Astrocyte of the hippocampus (primary cell): ENCODE results near the gene MRPL11.
"Not testable (repeated sequence)": the region's sequence is repeated elsewhere in the genome, so short reads cannot be mapped to it uniquely, and the experiment has no call there.

Source experiments
- DNase-seq: peaks from one replicate; pipeline ENCODE4 v3.0.0; 2011; ENCODE audit warnings: low read depth, low spot score

MRPL11 gene

DNA sequence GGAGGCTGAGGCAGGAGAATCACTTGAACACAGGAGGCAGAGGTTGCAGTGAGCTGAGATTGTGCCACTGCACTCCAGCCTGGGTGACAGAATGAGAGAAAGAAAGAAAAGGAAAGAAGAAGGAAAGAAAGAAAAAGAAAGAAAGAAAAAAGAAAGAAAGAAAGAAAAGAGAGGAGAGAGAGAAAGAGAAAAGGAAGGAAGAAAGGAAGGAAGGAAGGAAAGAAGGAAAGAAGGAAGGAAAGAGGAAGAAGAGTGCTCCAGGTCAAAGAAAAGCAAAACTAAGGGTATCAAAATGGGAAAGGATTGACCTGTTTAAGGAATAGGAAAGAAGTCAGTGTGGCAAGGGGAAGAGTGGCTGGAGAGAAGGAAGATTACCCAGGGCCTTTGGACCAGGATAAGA, 7.4 kb downstream of the MRPL11 start:
- DNase-seq, result not testable (repeated sequence)

DNA sequence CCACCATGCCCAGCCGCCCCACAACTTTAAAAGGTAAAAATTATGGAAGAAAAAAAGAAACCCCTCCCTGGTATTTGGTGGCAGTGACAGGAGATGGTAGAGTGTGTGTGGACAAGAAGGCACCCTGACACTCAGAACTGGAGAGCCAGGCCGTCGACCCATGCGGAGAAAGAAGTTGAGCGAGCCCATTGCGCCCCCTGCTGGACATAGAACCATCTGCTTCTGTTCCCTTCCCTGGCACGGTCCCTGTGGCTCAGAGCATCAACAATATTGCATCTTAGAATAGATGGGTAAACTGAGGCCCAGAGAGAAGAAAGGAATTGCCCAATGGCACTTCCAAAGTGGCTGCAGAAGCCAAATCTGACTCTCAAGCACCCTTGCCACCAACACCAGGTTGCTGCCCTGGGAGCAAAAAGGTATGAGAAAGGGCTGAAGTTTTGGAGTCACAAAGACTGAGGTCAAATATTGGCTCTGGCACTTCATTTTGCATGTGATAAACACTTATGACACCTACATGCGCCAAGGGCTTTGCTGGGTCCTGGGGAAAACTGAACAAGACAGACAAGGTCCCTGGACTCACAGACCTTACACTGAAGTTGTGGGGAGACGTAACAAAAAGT, 8.6 kb downstream of the MRPL11 start:
- DNase-seq, result peak; percentile 86

DNA sequence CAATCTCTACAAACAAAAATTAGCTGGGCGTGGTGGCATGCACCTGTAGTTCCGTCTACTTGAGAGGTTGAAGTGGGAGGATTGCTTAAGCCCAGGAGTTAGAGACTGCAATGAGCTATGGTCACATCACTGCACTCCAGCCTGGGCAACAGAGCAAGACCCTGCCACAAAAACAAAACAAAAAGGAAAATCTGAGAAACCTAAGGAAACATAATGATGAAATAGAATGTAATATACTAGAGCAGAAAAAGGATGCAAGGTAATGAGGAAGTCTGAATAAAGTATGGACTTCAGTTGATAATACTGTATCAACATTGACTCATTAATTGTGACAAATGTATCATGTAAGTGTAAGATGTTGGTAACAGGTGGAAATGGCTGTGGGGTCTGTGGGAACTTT, 9.7 kb downstream of the MRPL11 start:
- DNase-seq, result no peak

DNA sequence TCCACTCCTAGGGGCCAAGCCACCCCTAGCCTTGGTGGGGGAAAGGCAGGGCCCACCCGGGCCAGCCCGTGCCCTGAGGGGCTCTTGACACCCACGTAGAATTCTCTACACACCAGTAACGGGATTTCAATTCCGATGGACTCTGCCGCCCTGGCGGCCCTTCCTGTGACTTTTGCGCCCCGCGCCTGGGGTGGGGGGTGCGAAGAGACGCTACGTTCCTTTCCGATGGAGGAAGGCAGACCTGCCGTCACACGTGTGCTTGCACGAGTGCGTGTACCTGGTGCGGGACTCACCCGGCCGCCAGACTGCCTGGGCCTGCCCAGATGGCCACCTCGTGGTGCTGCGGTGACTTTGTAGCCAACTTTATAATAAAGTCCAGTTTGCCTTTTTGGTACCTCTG, 12.3 kb downstream of the MRPL11 start:
- DNase-seq, result no peak

DNA sequence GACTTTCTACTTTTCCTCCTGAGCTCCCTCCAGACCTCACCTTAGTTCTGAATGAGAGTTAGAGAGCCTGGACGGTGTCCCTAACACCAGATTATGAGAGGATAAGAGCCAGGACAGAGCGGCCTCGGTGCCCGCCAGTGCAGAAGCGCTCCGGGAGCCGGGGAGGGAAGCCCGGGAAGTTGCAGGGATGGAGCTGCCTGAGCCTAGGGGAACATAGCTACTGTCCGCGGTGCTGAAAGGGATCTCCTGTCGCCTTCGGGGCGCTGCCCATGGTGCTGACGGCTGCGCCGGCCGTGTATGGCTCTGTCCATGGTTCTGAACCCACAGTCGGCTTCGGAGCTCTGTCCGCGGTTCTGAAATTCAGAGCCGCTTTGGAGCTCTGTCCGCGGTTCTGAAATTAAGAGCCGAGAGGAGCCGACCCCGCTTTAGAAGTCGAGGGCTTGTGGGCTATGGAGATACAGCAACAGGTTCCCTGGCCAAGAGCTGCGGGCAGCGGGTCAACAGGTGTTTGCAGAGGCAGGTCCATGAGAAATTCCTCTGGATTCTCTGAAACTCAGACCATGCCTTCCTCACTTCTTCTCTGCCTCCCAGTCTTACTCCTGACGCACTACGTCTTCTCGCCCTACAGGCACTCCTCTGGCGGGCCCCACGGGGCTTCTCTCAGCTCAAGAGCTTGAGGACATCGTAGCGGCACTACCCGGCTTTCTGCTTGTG, 17.0 kb downstream of the MRPL11 start:
- DNase-seq, result peak; percentile 96

DNA sequence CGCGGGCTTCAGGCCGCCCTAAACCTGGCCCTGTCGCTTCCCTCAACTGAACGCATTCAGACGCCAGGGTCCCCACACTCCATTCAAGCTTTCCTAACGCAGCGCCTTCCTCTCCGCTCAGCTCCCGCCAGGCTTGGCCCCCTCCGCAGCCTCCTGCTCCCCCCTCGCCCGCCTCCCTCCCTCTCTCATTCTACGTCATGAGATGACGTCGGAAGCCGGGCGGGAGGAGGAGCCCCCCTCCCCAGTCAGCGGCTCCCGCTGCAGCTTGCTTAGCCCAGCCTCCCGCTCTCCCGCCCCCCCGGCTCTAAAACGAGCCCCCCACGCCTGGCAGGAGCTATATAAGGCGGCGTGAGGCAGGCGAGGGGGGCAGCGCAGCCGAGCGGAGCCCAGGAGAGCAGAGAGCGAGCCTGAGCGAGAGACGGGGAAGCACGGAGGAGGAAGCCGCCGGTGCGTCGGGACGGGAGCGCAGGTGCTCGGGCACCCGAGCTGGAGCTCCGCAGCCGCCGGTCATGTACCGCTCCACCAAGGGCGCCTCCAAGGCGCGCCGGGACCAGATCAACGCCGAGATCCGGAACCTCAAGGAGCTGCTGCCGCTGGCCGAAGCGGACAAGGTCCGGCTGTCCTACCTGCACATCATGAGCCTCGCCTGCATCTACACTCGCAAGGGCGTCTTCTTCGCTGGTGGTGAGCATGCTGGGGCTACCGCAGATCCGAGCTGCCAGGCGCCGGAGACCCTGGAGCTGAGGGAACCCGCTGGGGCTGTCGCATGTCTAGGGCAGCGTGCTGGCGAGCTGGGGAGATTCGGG, 17.8 kb downstream of the MRPL11 start, which contains the start of gene NPAS4:
TSS of gene NPAS4 (plus strand) at position 365 of the 806 bp plus-strand sequence. CDS start at position 510, 145 bp downstream.
- DNase-seq, result no peak

DNA sequence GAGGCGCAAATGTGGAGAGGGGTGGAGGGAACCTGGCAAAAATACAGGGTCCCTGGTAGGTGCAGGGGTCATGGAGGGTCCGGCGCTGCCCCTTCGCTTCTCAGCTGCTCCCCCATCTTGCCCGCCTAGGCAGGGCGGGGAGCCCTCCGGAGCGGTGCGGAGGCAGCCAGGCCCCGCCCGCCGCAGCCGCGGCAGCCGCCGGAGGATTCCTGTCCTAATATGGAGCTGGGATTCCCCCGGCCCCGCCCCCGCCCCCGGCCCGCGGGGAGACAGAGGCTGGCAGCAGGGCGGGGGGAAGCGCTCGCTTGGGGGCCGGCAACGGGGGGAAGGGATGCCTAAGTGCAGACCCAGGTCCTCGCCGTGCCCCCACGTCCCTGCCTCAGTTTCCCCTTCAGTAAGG, 18.8 kb downstream of the MRPL11 start:
- no peak for DNase-seq

DNA sequence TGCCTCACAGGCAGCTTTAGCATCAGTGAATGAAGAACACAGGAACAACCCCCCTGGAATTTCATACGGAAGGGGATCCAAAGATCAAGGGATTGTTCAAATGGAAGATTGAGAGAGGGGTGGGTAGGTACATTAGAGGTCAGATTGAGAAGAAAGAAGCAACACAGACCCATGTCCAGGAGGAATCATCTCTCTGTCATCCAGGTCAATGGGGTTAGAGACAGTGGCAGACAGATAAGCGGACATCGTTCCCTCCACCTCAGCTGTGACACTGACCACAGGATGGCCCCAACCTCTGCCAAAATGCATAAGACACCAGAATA, 19.7 kb downstream of the MRPL11 start:
- no peak for DNase-seq

DNA sequence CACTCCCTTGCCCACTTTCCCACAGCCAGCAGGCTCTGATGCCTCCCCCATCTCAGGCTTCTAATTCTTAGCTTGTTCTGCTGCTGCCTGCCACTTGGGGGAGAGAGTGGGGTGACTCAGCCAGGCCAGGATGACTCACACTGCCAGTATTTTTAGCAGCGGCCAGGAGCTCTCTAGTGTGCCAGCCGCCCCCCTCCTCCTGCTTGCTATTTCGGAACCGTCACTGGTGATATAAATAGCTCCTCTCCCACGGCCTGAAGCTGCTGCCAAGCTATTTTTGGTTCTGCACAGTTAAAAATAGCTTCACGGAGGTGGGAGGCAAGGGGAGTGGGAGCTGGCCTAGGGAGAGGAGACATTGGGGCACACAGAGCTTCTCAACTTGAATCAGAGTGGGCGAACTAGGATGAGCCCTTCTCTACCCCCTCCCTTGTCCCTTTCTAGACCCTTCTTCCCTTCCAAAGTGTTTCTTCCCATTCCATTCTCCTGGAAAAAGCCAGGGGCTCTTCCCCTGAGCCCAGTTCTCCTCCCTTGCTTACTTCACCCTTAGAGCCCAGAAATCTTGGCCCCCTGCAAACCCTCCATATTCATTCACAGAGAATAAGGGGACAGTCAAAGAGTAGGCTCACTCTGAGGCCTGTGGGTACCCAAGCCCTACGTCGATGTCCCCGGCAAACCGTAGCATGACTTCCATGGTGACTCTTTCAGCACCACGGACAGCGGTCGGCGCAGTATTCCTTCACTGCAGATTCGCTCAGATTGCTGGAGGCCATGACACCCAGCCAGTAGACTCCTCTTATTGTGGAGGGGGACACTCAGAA, 20.3 kb downstream of the MRPL11 start:
- peak; percentile 98 for DNase-seq

DNA sequence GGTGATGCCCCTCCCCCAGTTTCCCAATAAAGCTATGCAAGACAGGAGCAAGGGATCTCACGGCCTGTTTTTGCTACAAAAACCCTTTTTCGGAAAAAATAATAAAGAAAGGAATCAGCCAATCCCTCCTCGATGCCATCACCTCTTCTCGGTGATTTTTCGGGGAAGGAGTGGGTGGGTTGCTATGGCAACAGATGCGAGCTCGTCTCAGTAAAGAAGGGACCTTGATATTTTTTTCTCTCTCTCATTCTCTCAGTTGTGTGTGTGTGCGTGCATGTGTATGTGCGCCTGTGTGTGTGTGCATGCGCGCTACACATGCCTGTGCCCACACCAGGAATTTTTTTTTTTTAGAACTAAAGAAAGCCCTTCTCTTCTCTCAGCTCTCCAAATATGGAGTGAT, 21.6 kb downstream of the MRPL11 start:
- no peak for DNase-seq

DNA sequence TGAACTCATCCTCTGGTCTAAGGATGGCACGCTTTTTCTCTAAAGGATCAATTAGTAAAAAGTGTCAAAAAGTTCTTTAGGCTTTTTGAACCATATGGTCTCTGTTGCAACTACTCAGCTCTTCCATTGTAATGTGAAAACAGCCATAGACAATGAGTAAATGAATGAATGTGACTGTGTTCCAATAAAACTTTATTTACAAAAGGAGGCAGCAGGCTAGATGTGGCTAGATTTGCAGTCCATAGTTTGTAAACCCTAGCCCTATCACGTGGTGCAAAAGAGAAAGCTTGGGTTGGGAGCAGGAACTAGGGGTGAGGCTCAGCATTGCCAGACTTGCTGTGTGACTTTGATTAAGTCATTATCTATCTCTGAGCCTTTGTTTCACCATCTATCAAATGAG, 23.2 kb downstream of the MRPL11 start:
- DNase-seq, result no peak

DNA sequence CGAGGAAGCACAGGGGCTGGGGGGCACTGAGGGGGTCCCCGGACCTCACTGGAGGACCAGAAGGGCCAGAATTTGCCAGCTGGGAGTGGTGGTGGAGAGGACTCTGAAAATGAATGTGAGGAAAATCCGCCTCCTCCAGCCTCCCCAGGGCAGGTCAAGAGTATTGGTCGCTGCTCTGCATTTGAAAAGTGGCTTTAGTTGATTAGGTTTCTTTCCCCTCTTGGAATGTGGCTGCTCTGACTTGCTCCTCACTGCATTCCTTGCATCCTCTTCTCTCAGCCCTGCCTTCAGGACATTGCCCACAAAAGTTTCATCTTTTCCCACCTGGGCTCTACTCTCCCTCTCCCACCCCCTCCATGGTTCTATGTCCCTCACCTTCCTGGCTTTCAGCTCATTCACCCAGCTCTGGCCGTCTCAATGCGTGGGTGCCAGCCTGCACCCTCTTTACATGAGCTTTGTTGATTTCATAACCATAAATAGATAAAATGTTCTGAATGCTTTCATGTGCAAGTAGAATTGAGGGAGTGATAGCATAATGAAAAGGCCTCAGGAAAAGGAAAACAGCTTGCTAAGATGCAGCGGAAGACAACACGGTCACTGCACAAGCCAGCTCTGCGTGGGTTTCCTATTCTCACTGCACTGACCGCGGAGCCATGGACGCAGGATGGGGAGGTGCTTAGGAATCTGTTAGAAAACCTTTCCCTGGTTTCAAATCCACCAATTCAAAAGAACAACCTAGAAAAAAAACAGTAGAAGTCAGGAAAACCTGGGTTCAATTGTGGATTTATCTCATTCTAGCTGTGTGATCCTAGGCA, 24.3 kb downstream of the MRPL11 start:
- no peak for DNase-seq

DNA sequence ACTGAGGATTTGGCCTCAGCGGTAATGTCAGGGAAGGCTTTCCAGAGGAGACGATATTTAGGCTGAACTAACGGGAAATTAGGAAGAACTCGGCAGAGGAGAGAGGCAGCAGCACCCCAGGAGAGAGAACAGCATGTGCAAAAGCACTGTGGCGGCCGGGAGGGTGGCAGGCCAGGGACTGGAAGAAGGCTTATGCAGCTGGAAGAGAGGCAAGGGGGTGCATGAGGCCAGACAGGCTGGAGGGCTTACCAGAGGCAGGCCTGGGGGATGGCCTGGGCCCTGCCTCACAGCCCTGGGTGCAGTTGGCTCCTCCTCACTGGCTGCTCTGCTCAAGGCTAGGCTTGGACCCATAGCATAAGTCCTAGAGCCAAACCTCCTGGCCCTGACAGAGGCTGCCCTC, 25.5 kb downstream of the MRPL11 start:
- no peak for DNase-seq

DNA sequence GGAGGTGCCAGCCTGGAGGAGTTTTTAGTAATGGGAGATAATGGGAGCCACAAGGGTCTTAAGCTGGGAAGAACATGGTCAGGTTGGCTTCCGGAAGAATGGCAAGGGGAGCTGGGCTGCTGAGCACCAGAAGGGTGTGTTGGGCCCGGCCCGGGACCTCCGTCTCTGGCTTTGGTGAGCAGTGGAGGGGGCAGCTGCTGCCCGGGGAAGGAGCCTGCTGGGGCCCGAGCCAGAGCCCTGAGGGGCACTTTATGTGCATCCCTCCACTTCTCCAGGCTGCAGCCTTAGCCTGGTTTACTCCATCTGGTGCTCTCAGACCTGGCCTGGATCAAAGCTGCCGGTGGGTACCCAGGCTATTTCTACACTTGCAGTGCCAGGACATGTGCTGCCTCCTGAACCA, 26.5 kb downstream of the MRPL11 start:
- DNase-seq, result no peak

DNA sequence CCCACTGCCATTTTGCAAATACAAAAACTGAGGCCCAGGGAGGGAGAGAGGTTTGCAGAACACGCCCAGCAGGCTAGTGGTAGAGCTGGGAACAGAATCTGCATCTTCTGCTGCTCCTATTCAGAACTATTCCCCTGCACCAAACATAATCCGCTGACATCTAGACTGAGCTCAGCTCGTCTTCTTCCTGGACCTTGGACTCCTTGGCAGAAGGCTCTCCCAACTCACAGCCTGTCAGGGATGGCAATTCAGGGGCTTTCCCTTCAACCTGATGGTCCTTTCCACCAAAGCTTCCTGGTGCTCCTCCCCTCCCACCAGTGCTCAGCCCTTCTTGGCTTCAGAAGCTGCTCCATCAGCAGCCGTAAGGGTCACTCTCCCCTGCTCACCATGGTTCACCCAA, 27.3 kb downstream of the MRPL11 start:
- DNase-seq, result no peak

DNA sequence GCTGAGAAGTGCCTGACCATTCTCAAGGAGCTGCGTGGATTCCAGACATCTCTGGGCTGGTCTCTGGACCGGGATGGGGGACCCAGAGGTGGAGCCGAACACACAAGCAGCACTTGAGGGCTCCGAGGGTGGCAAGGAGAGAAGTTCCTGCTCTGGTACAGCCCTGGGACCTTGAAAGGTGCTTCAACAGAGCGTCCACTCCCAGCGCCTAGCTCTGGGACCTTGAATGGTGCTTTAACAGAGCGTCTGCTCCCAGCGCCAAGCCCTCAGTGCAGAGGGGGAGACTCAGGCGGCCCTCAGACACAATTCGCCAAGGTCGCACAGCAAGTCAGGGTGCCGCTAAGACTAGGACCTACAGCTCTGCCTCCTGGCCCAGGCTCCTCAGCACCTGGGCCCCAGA, 28.5 kb downstream of the MRPL11 start:
- no peak for DNase-seq

DNA sequence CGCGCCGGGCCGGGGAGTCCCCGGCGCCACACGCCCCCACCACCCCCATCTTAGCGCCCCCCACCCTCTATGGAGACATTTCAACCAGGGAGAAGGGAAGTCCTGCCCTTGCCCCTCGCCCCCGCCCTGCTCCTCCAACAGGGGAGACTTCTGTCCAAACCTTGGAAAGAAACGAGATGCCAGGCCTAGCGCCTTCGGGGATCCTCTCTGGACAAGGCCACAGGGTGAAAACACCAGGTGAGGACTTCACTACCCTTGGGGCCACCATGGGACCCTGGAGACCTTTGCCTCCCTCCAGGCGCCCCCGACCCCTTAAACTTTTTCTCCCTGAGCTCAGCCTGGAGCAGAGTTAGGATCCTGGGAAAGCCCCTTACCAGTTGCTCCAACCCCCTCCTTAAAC, 29.4 kb downstream of the MRPL11 start:
- DNase-seq, result no peak

DNA sequence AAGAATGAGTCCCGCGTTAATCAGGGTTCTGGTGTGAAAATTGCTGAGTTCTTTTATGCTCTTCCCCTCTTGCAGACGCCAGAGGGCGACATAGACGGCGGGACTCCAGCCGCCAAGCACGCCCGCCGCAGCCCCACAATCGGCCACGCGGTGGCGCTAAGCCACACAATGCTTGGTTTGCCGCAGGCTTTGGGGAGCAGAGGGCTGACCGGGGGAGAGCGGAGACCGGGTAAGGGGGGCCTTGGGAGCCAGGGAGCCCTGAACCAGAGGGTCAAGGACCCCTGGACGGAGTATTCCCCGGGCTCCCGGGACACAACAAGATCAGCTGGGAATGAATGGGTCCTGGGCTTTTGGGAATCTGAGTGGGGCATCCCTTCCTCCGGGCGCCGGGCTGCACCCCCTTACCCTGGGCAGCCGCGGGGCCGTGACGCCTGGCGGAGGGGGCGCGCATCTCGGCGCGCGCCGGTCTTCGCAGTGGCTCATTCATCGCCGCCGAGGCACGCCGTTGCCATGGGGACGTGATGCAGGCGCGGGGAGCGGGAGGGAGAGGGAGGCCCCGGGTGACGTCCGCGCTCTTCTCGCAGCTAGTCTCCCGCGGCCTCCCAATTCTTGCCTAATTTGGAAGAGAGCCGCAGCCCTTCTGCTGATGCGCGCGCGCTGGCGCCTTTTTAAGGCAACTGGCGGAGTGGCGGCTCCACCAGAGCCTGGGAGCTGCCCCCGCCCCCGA, 30.0 kb downstream of the MRPL11 start:
- DNase-seq, result peak; percentile 96

DNA sequence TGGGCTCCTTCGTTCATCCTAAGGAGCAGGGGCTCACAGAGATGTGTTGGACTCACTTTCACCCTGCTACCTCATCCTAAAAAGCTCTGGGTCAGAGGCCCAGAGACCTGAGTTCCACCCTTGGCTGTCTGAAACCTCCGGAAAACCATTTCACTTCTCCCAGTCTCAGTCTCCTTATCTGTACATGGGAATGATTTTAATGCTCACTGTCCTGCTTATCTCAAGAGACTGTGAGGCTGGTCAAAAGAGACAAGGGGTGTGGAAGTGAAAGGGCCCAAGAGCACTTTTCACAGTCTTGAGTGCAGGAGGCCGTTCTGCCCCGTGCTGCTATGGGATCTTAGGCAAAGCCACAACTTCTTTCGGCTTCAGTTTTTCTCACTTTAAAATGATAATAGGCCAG, 31.0 kb downstream of the MRPL11 start:
- DNase-seq, result no peak

DNA sequence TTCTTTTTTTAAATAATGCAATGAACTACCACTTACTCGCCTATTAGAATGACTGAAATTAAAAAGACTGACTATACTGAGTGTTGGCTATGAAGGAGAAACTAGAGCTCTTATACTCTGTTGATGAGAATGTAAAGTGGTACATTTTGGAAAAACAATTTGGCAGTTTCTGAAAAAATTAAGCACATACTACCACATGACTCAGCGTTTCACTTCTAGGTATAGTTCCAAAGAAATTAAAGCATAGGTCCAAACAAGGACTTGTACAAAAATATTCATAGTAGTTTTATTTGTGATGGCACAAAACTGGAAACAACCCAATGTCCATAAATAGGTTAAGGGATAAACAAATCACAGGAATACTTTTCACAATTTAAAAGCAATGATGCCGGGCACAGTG, 44.7 kb downstream of the MRPL11 start:
- no peak for DNase-seq
